GM12892 (cell line): ENCODE data around the gene SEC16A.

Source experiments
- POLR2A ChIP-seq: IDR thresholded peaks from 2 replicates; pipeline ENCODE4 v1.6.1; 2011; ENCODE audit warnings: low read depth, low read length, control low read depth
- POLR2AphosphoS5 ChIP-seq: IDR thresholded peaks from 2 replicates; pipeline ENCODE4 v1.6.1; 2011; ENCODE audit warnings: low read depth, low read length, control low read depth
- TAF1 ChIP-seq: IDR thresholded peaks from 2 replicates; pipeline ENCODE4 v1.6.1; 2011; ENCODE audit warnings: low read depth, mild to moderate bottlenecking, control low read depth, low read length, borderline replicate concordance

DNA sequence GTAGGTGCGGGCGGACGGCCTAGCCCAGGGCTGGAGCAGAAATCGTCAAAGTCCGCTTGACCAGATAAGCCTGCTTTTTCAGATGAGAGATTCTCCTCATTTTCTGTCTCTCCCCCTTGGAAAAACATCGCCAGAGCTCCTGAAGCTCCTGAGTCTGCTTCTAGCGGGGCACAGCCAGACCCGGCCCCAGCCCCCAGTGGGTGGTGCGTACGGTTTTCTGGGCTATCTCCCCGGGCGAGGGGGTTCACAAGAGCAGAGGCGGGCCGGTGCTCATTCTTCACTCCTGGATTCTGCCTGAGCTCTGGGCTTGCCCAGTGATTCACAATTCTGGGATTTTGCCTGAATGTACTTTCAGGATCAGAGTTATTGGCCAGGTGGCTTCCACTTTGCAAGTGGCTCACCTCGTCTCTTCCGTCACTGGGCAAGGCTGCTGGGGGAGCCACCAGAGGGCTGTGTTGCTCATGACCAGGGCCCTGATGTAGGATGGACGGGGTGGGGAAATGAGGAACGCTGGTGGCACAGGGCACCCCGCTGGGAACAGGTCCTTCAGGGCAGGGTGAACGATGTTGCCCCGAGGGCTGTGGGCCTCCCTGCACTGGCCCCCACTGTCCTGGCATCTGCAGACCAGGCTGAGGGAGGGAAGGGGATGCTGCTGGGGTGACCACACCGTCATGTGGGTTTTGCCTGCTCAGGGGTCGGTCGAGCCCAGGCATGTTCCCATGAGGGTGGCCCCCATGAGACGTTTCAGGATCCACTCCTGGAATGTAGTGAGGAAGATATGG is 6.3 kb downstream of the SEC16A start:
- TF ChIP-seq POLR2AphosphoS5 (no peak), POLR2A (no peak), TAF1 (no peak)
